CD4-positive, CD25-positive, alpha-beta regulatory T cell (primary cell): Measurements from ENCODE around the gene ZNF518B. TPM values are rescaled to one million over a fixed set of nuclear protein-coding genes. Genes with fewer than 3 reads are reported as not detected.
A peak's percentile ranks its signal among the peaks of the same experiment; 100 is the strongest.

Source experiments
- ATAC-seq, 2 donors: fragments of 150-1000 bp; cut with Tn5 transposase; one replicate each; pipeline ENCODE4 v1.10.0; 2021; ENCODE audit warnings: low read depth in 2 of 2, moderate number of reproducible peaks in 2 of 2, moderate library complexity in 1 of 2
- DNase-seq, 3 donors: peaks; one replicate each; pipeline versions ENCODE4 v3.0.0 to v3.0.0-alpha.2; 2012 to 2022; ENCODE audit warnings: mixed read lengths in 1 of 3
- H3K27ac ChIP-seq: one replicate; pipeline ENCODE4 v1.7.0; 2013; ENCODE audit warnings: mild to moderate bottlenecking, low read length; ENCODE audit not compliant: insufficient read depth, poor library complexity, severe bottlenecking
- H3K27me3 ChIP-seq: one replicate; pipeline ENCODE4 v1.7.0; 2013; ENCODE audit warnings: low read length; ENCODE audit not compliant: control insufficient read depth, insufficient read depth
- H3K36me3 ChIP-seq: one replicate; pipeline ENCODE4 v1.7.0; 2013; ENCODE audit warnings: mild to moderate bottlenecking, low read length, moderate library complexity; ENCODE audit not compliant: control insufficient read depth, insufficient read depth
- H3K4me1 ChIP-seq: 2 replicates; pipeline ENCODE4 v1.7.0; 2013; ENCODE audit warnings: mild to moderate bottlenecking, low read length; ENCODE audit not compliant: insufficient read depth, control insufficient read depth, poor library complexity, severe bottlenecking
- H3K4me3 ChIP-seq: one replicate; pipeline ENCODE4 v1.7.0; 2013; ENCODE audit warnings: low read depth, mild to moderate bottlenecking, low read length, moderate library complexity
- H3K9me3 ChIP-seq, 2 experiments: 1 replicate in 1 of 2; 2 replicates in 1 of 2; pipeline ENCODE4 v1.7.0; 2013; ENCODE audit warnings: low read length in 2 of 2, mild to moderate bottlenecking in 1 of 2, moderate library complexity in 1 of 2; ENCODE audit not compliant: control insufficient read depth in 2 of 2
- H3K27ac Mint-ChIP-seq, 3 donors: one replicate each; pipeline ENCODE4 v1.8.0; 2020 to 2022; ENCODE audit warnings: mild to moderate bottlenecking in 3 of 3, mixed read lengths in 3 of 3, moderate library complexity in 2 of 3
- H3K27me3 Mint-ChIP-seq: one replicate; pipeline ENCODE4 v1.8.0; 2022; ENCODE audit warnings: mild to moderate bottlenecking, mixed read lengths
- H3K36me3 Mint-ChIP-seq: one replicate; pipeline ENCODE4 v1.8.0; 2020; ENCODE audit warnings: mixed read lengths
- H3K4me1 Mint-ChIP-seq, 4 donors: one replicate each; pipeline ENCODE4 v1.8.0; 2020 to 2022; ENCODE audit warnings: mixed read lengths in 4 of 4, mild to moderate bottlenecking in 1 of 4
- H3K4me3 Mint-ChIP-seq, 4 donors: one replicate each; pipeline ENCODE4 v1.8.0; 2020 to 2022; ENCODE audit warnings: mild to moderate bottlenecking in 4 of 4, mixed read lengths in 4 of 4, moderate library complexity in 3 of 4
- H3K9me3 Mint-ChIP-seq, 7 donors: one replicate each; pipeline ENCODE4 v1.8.0; 2020 to 2022; ENCODE audit warnings: mixed read lengths in 7 of 7, mild to moderate bottlenecking in 3 of 7, moderate library complexity in 2 of 7
- polyA plus RNA-seq, 4 donors: library from polyadenylated mRNA; unstranded; fragments of 300-500 nt; fragmentation: Illumina TruSeq; gene quantifications; one replicate each; pipeline ENCODE4 v1.2.3, GENCODE V29; 2021
- total RNA-seq: library from RNA; stranded (reverse); gene quantifications from one replicate; pipeline ENCODE4 v1.2.3, GENCODE V29; 2022

ZNF518B gene
- total and polyA plus RNA-seq, 5 donors from 2014 or later, result 9.0 to 22.9 (median 11.5) TPM

GRCh38 chr4:10456260-10456594 lies 999 bp downstream of the ZNF518B start:
- Mint-ChIP-seq H3K36me3 (peaks cover 36% of the 10 kb centered on the region), H3K4me1 (peaks cover 18 to 40% (median 27%) of the 10 kb centered on the region in 4 donors), H3K27ac (peak overlapping the region; percentile 78 to 88 (median 81)), H3K4me3 (peak overlapping the region; percentile 91 to 97 (median 92)), H3K9me3 (peaks cover 0 to 14% (median 4%) of the 10 kb centered on the region in 7 donors), H3K27me3 (peaks cover 18% of the 10 kb centered on the region)
- no peak for ATAC-seq
- peaks cover 21% of the 10 kb centered on the region for H3K36me3 ChIP-seq
- no peak for DNase-seq
- H3K27ac ChIP-seq, result peak overlapping the region; percentile 58
- peak overlapping the region; percentile 61 for H3K4me3 ChIP-seq
- H3K27me3 ChIP-seq, result no peaks in the 10 kb centered on the region
- peaks cover 0 to 8% of the 10 kb centered on the region in 2 experiments for H3K9me3 ChIP-seq
- H3K4me1 ChIP-seq, result peaks cover 8% of the 10 kb centered on the region

- Histone ChIP-seq H3K27ac (no peak overlapping the region), H3K4me1 (no peaks in the 10 kb centered on the region), H3K27me3 (no peaks in the 10 kb centered on the region), H3K4me3 (no peak overlapping the region), H3K9me3 (peaks cover 3 to 11% of the 10 kb centered on the region in 2 experiments), H3K36me3 (peaks cover 29% of the 10 kb centered on the region)
- no peak for DNase-seq
- peaks cover 0 to 20% (median 2%) of the 10 kb centered on the region in 7 donors for H3K9me3 Mint-ChIP-seq
- H3K36me3 Mint-ChIP-seq, result peaks cover 46% of the 10 kb centered on the region
- ATAC-seq, result no peak
- peak overlapping the region in 1 of 3 donors; percentile 3 for H3K27ac Mint-ChIP-seq
- H3K4me1 Mint-ChIP-seq, result peaks cover 18 to 33% (median 27%) of the 10 kb centered on the region in 4 donors
- H3K4me3 Mint-ChIP-seq, result peak overlapping the region in 3 of 4 donors; percentile 12 to 93 (median 15)
- H3K27me3 Mint-ChIP-seq, result peaks cover 18% of the 10 kb centered on the region
Measured at GRCh38 chr4:10455133-10455532, 2.1 kb downstream of the ZNF518B start.

GRCh38 chr4:10454726-10455125 lies 2.5 kb downstream of the ZNF518B start:
- peaks cover 33% of the 10 kb centered on the region for H3K36me3 ChIP-seq
- H3K36me3 Mint-ChIP-seq, result peaks cover 50% of the 10 kb centered on the region
- H3K4me1 ChIP-seq, result no peaks in the 10 kb centered on the region
- no peak for ATAC-seq
- H3K9me3 Mint-ChIP-seq, result peaks cover 0 to 23% (median 2%) of the 10 kb centered on the region in 7 donors
- peaks cover 18 to 31% (median 27%) of the 10 kb centered on the region in 4 donors for H3K4me1 Mint-ChIP-seq
- H3K4me3 Mint-ChIP-seq, result peak overlapping the region in 2 of 4 donors; percentile 13 to 50
- no peak for DNase-seq
- no peak overlapping the region for H3K27ac Mint-ChIP-seq
- peaks cover 18% of the 10 kb centered on the region for H3K27me3 Mint-ChIP-seq
- H3K4me3 ChIP-seq, result no peak overlapping the region
- H3K27me3 ChIP-seq, result no peaks in the 10 kb centered on the region
- peaks cover 5 to 15% of the 10 kb centered on the region in 2 experiments for H3K9me3 ChIP-seq
- H3K27ac ChIP-seq, result no peak overlapping the region

- Histone ChIP-seq H3K9me3 (peaks cover 6 to 20% of the 10 kb centered on the region in 2 experiments), H3K4me1 (no peaks in the 10 kb centered on the region), H3K4me3 (no peak overlapping the region), H3K36me3 (peaks cover 36% of the 10 kb centered on the region), H3K27me3 (no peaks in the 10 kb centered on the region), H3K27ac (no peak overlapping the region)
- H3K4me1 Mint-ChIP-seq, result peaks cover 18 to 28% (median 26%) of the 10 kb centered on the region in 4 donors
- H3K27ac Mint-ChIP-seq, result no peak overlapping the region
- peaks cover 18% of the 10 kb centered on the region for H3K27me3 Mint-ChIP-seq
- ATAC-seq (no peak), DNase-seq (no peak)
- peak overlapping the region in 3 of 4 donors; percentile 8 to 68 (median 50) for H3K4me3 Mint-ChIP-seq
- peaks cover 0 to 28% (median 7%) of the 10 kb centered on the region in 7 donors for H3K9me3 Mint-ChIP-seq
- H3K36me3 Mint-ChIP-seq, result peaks cover 56% of the 10 kb centered on the region
Measured at GRCh38 chr4:10454121-10454520, 3.1 kb downstream of the ZNF518B start.

- no peak overlapping the region for H3K27ac ChIP-seq
- H3K9me3 Mint-ChIP-seq, result peaks cover 2 to 68% (median 29%) of the 10 kb centered on the region in 7 donors
- no peak overlapping the region for H3K4me3 Mint-ChIP-seq
- no peak for ATAC-seq
- peaks cover 39 to 69% of the 10 kb centered on the region in 2 experiments for H3K9me3 ChIP-seq
- H3K36me3 Mint-ChIP-seq, result peaks cover 84% of the 10 kb centered on the region
- peaks cover 0 to 17% (median 7%) of the 10 kb centered on the region in 4 donors for H3K4me1 Mint-ChIP-seq
- DNase-seq, result no peak
- no peak overlapping the region for H3K4me3 ChIP-seq
- H3K27me3 ChIP-seq, result no peaks in the 10 kb centered on the region
- H3K36me3 ChIP-seq, result peaks cover 60% of the 10 kb centered on the region
- H3K4me1 ChIP-seq, result no peaks in the 10 kb centered on the region
- H3K27ac Mint-ChIP-seq, result no peak overlapping the region
- peaks cover 5% of the 10 kb centered on the region for H3K27me3 Mint-ChIP-seq
Measured at GRCh38 chr4:10448991-10449390, 8.2 kb downstream of the ZNF518B start.

- H3K36me3 ChIP-seq, result peaks cover 25% of the 10 kb centered on the region
- peaks cover 54% of the 10 kb centered on the region for H3K36me3 Mint-ChIP-seq
Measured at GRCh38 chr4:10442976-10443375, 14.2 kb downstream of the ZNF518B start.

GRCh38 chr4:10441512-10441911 lies 15.7 kb downstream of the ZNF518B start:
- Mint-ChIP-seq H3K4me3 (peak overlapping the region in 2 of 4 donors; percentile 6 to 65), H3K9me3 (peaks cover 6 to 54% (median 17%) of the 10 kb centered on the region in 7 donors), H3K27ac (peak overlapping the region in 1 of 3 donors; percentile 50), H3K4me1 (peaks cover 0 to 3% (median 0%) of the 10 kb centered on the region in 4 donors), H3K27me3 (no peaks in the 10 kb centered on the region), H3K36me3 (peaks cover 46% of the 10 kb centered on the region)
- Histone ChIP-seq H3K4me1 (no peaks in the 10 kb centered on the region), H3K27me3 (no peaks in the 10 kb centered on the region), H3K9me3 (peaks cover 53 to 54% of the 10 kb centered on the region in 2 experiments), H3K36me3 (peaks cover 20% of the 10 kb centered on the region), H3K4me3 (no peak overlapping the region), H3K27ac (no peak overlapping the region)
- no peak for DNase-seq
- ATAC-seq, result no peak

More at GRCh38 chr4:10442976-10443375, 14.2 kb downstream of the ZNF518B start:
- H3K9me3 ChIP-seq, result peaks cover 59 to 66% of the 10 kb centered on the region in 2 experiments
- DNase-seq (no peak), ATAC-seq (no peak)
- Mint-ChIP-seq H3K9me3 (peaks cover 6 to 65% (median 24%) of the 10 kb centered on the region in 7 donors), H3K4me3 (no peak overlapping the region), H3K27ac (no peak overlapping the region), H3K4me1 (peaks cover 0 to 3% (median under 1%) of the 10 kb centered on the region in 4 donors), H3K27me3 (no peaks in the 10 kb centered on the region)
- H3K4me3 ChIP-seq, result no peak overlapping the region
- no peaks in the 10 kb centered on the region for H3K27me3 ChIP-seq
- H3K27ac ChIP-seq, result no peak overlapping the region
- H3K4me1 ChIP-seq, result no peaks in the 10 kb centered on the region

- no peak overlapping the region for H3K27ac ChIP-seq
- Mint-ChIP-seq H3K9me3 (peaks cover 6 to 32% (median 9%) of the 10 kb centered on the region in 7 donors), H3K4me1 (peaks cover 0 to 3% (median 1%) of the 10 kb centered on the region in 4 donors), H3K27me3 (no peaks in the 10 kb centered on the region), H3K4me3 (no peak overlapping the region), H3K27ac (no peak overlapping the region), H3K36me3 (peaks cover 27% of the 10 kb centered on the region)
- no peak for DNase-seq
- H3K4me3 ChIP-seq, result no peak overlapping the region
- no peaks in the 10 kb centered on the region for H3K27me3 ChIP-seq
- peaks cover 27 to 29% of the 10 kb centered on the region in 2 experiments for H3K9me3 ChIP-seq
- ATAC-seq, result no peak
- no peaks in the 10 kb centered on the region for H3K4me1 ChIP-seq
- H3K36me3 ChIP-seq, result no peaks in the 10 kb centered on the region
Measured at GRCh38 chr4:10438924-10439323, 18.3 kb downstream of the ZNF518B start.
